Transverse colon (tissue), 4 donors: ENCODE results near the gene CTRL. TPM values are rescaled to one million over a fixed set of nuclear protein-coding genes. Genes with fewer than 3 reads are reported as not detected.
A peak's percentile ranks its signal among the peaks of the same experiment; 100 is the strongest.

Source experiments
- DNase-seq: peaks from one replicate; pipeline ENCODE4 v3.0.0-alpha.2; 2019
- H3K27ac ChIP-seq, 4 donors: fragments of 200-600 bp; sonication (generic); 2 replicates each; pipeline ENCODE4 v1.5.1; 2016 to 2018; ENCODE audit warnings: inconsistent platforms in 4 of 4
- H3K27me3 ChIP-seq: fragments of 200-600 bp; sonication (generic); 2 replicates; pipeline ENCODE4 v1.5.1; 2017; ENCODE audit warnings: inconsistent platforms
- H3K36me3 ChIP-seq, 4 donors: fragments of 200-600 bp; sonication (generic); 2 replicates each; pipeline ENCODE4 v1.5.1; 2017 to 2019; ENCODE audit warnings: inconsistent platforms in 4 of 4
- H3K4me1 ChIP-seq, 4 donors: fragments of 200-600 bp; sonication (generic); 2 replicates each; pipeline ENCODE4 v1.5.1; 2017 to 2020; ENCODE audit warnings: inconsistent platforms in 4 of 4
- H3K4me3 ChIP-seq, 4 donors: fragments of 200-600 bp; sonication (generic); 1 replicate in 1 of 4; 2 replicates in 3 of 4; pipeline versions ENCODE4 v1.5.1 to v1.6.1; 2017 to 2019; ENCODE audit warnings: inconsistent platforms in 4 of 4
- H3K9me3 ChIP-seq, 2 donors: fragments of 200-600 bp; sonication (generic); 2 replicates each; pipeline ENCODE4 v1.5.1; 2017 to 2019; ENCODE audit warnings: inconsistent platforms in 2 of 2
- CTCF ChIP-seq, 5 experiments: fragments of 200-600 bp in 3 of 5; fragments of 450-650 bp in 2 of 5; sonication (generic) in 3 of 5; IDR thresholded peaks; 1 replicate in 2 of 5; 2 replicates in 3 of 5; pipeline ENCODE4 v1.5.1; 2016 to 2017; ENCODE audit warnings: antibody characterized with exemption in 5 of 5, inconsistent platforms in 3 of 5, mild to moderate bottlenecking in 2 of 5, moderate library complexity in 1 of 5
- EP300 ChIP-seq: sonication (generic); formaldehyde crosslinking; IDR thresholded peaks from one replicate; pipeline ENCODE4 v1.6.1; 2017; ENCODE audit warnings: antibody characterized with exemption, low read depth
- POLR2A ChIP-seq: fragments of 450-650 bp; IDR thresholded peaks from one replicate; pipeline ENCODE4 v1.6.1; 2016; ENCODE audit warnings: antibody characterized with exemption, mild to moderate bottlenecking, moderate library complexity
- POLR2AphosphoS5 ChIP-seq, 3 donors: sonication (generic); formaldehyde crosslinking; IDR thresholded peaks; one replicate each; pipeline ENCODE4 v1.6.1; 2016; ENCODE audit warnings: antibody characterized with exemption in 3 of 3
- WGBS, 2 donors: methylation state at CpG; one replicate each; pipeline ENCODE4 v1.1.5; 2018; ENCODE audit warnings: low coverage in 1 of 2; 5-methylcytosine and 5-hydroxymethylcytosine counted together
- in situ Hi-C, 4 donors: fragments of 200-750 bp; cut with MboI; loops; one replicate each; pipeline versions ENCODE4 v1.15.0 to v1.15.1; 2017; ENCODE audit warnings: low sequenced_read_pairs in 3 of 4, low pct_ligation_motif_present in 1 of 4, low pct_unique_long_range_greater_than_20kb in 1 of 4
- intact Hi-C: fragments of 100-400 bp; cut with DNase I; formaldehyde crosslinking; loops from one replicate; pipeline ENCODE4 v1.15.1; 2023; ENCODE audit warnings: low total_unique reads
- total RNA-seq, 4 donors: library from RNA; depleted of rRNA; stranded (reverse); fragments of >200 nt; gene quantifications; one replicate each; pipeline ENCODE4 v1.1.0, GENCODE V29; 2016

CTRL gene
- total RNA-seq, 4 donors from 2014 or later, result 1.6 to 2.1 (median 1.6) TPM; not detected in 1

GRCh38 chr16:67930678-67931211 lies 917 bp downstream of the CTRL start:
- TF ChIP-seq CTCF (IDR thresholded peaks at IDR 0.05) (no peak), POLR2A (no peak), EP300 (no peak), POLR2AphosphoS5 (IDR thresholded peaks at IDR 0.05) (no peak)
- no peak overlapping the region for H3K4me3 ChIP-seq
- H3K36me3 ChIP-seq, result peaks cover 0 to 8% (median 4%) of the 10 kb centered on the region in 4 donors
- H3K9me3 ChIP-seq, result no peaks in the 10 kb centered on the region
- DNase-seq, result no peak
- intact Hi-C loops (no loop called here), in situ Hi-C loops (no loop called here)
- H3K27ac ChIP-seq, result no peak overlapping the region
- peaks cover 9 to 12% (median 11%) of the 10 kb centered on the region in 4 donors for H3K4me1 ChIP-seq
- no peaks in the 10 kb centered on the region for H3K27me3 ChIP-seq
- 93% methylated on average over 17 of the region's 17 CpGs; no CpG with 5 or more reads in 1 of the 2 donors for WGBS, 2 donors

- TF ChIP-seq POLR2A, result no peak
- no peak for TF ChIP-seq EP300
- TF ChIP-seq POLR2AphosphoS5 (IDR thresholded peaks at IDR 0.05), result no peak
- no peak for TF ChIP-seq CTCF (IDR thresholded peaks at IDR 0.05)
- H3K36me3 ChIP-seq, result peaks cover 0 to 8% (median 4%) of the 10 kb centered on the region in 4 donors
- H3K4me3 ChIP-seq, result no peak overlapping the region
- no peak for DNase-seq
- intact Hi-C loops, result no loop called here
- whole genome bisulfite sequencing, 2 donors, result 97 to 100% methylated on average over 2 to 14 of the region's 14 CpGs
- H3K27me3 ChIP-seq, result no peaks in the 10 kb centered on the region
- no peaks in the 10 kb centered on the region for H3K9me3 ChIP-seq
- in situ Hi-C loops, result no loop called here
- H3K27ac ChIP-seq, result no peak overlapping the region
- H3K4me1 ChIP-seq, result peaks cover 6 to 9% (median 8%) of the 10 kb centered on the region in 4 donors
These were observed 1.5 kb downstream of the CTRL start for GRCh38 chr16:67930191-67930590.

GRCh38 chr16:67928561-67929364 lies 2.9 kb downstream of the CTRL start:
- no peaks in the 10 kb centered on the region for H3K4me1 ChIP-seq
- in situ Hi-C loops, result loop anchor here in 2 of 4 donors (10.0 kb wide), 1 partner anchor 114 kb away; no protein-coding TSS in a partner anchor
- TF ChIP-seq POLR2AphosphoS5 (IDR thresholded peaks at IDR 0.05) (peak in 2 of 3 donors; percentile 17 to 25), POLR2A (no peak), EP300 (no peak), CTCF (IDR thresholded peaks at IDR 0.05) (peak; percentile 76 to 90 (median 85))
- H3K4me3 ChIP-seq, result no peak overlapping the region
- WGBS, 2 donors, result 44 to 70% methylated on average over 4 to 16 of the region's 16 CpGs
- intact Hi-C loops, result loop anchor here (10.0 kb wide), 1 partner anchor 114 kb away; no protein-coding TSS in a partner anchor
- peak; percentile 75 for DNase-seq
- H3K27ac ChIP-seq, result no peak overlapping the region
- H3K9me3 ChIP-seq, result no peaks in the 10 kb centered on the region
- peaks cover 0 to 8% (median 4%) of the 10 kb centered on the region in 4 donors for H3K36me3 ChIP-seq
- no peaks in the 10 kb centered on the region for H3K27me3 ChIP-seq

- H3K27me3 ChIP-seq, result no peaks in the 10 kb centered on the region
- no peaks in the 10 kb centered on the region for H3K9me3 ChIP-seq
- WGBS, 2 donors, result 75% methylated on average over 7 of the region's 7 CpGs; no CpG with 5 or more reads in 1 of the 2 donors
- TF ChIP-seq POLR2A, result no peak
- no peaks in the 10 kb centered on the region for H3K4me1 ChIP-seq
- no peak for DNase-seq
- H3K27ac ChIP-seq, result no peak overlapping the region
- no peak overlapping the region for H3K4me3 ChIP-seq
- intact Hi-C loops (loop anchor here (10.0 kb wide), 1 partner anchor 113 kb away; no protein-coding TSS in a partner anchor), in situ Hi-C loops (loop anchor here in 2 of 4 donors (10.0 kb wide), 1 partner anchor 113 kb away; no protein-coding TSS in a partner anchor)
- H3K36me3 ChIP-seq, result peaks cover 0 to 8% (median 4%) of the 10 kb centered on the region in 4 donors
These were observed 3.5 kb downstream of the CTRL start for GRCh38 chr16:67928147-67928546.
